Gastrocnemius medialis (tissue), 4 donors: Measurements from ENCODE around the gene APOL2. TPM values are rescaled to one million over a fixed set of nuclear protein-coding genes. Genes with fewer than 3 reads are reported as not detected.
A peak's percentile ranks its signal among the peaks of the same experiment; 100 is the strongest.

Source experiments
- ATAC-seq, 2 donors: fragments of 150-250 bp; one replicate each; pipeline ENCODE4 v1.9.1; 2016
- DNase-seq, 2 donors: peaks; one replicate each; pipeline ENCODE4 v3.0.0-alpha.2; 2019
- H3K27ac ChIP-seq, 4 donors: fragments of 200-600 bp; sonication (generic); 1 replicate in 1 of 4; 2 replicates in 3 of 4; pipeline ENCODE4 v1.5.1; 2016 to 2018; ENCODE audit warnings: mild to moderate bottlenecking in 2 of 4, moderate library complexity in 1 of 4
- H3K27me3 ChIP-seq, 3 donors: fragments of 200-600 bp; sonication (generic) in 2 of 3; 1 replicate in 1 of 3; 2 replicates in 2 of 3; pipeline versions ENCODE4 v1.5.1 to v1.6.0; 2016 to 2019; ENCODE audit warnings: mild to moderate bottlenecking in 1 of 3, moderate library complexity in 1 of 3
- H3K36me3 ChIP-seq, 2 donors: fragments of 200-600 bp; sonication (generic) in 1 of 2; one replicate each; pipeline ENCODE4 v1.5.1; 2017 to 2018
- H3K4me1 ChIP-seq, 2 donors: fragments of 200-600 bp; sonication (generic) in 1 of 2; one replicate each; pipeline ENCODE4 v1.5.1; 2016 to 2017; ENCODE audit warnings: mild to moderate bottlenecking in 2 of 2
- H3K4me3 ChIP-seq, 4 donors: fragments of 200-600 bp; sonication (generic) in 3 of 4; 1 replicate in 1 of 4; 2 replicates in 3 of 4; pipeline ENCODE4 v1.5.1; 2016 to 2019; ENCODE audit warnings: mild to moderate bottlenecking in 2 of 4
- H3K9me3 ChIP-seq, 3 donors: fragments of 200-600 bp; sonication (generic) in 2 of 3; 1 replicate in 1 of 3; 2 replicates in 2 of 3; pipeline ENCODE4 v1.5.1; 2016 to 2019
- POLR2A ChIP-seq, 2 donors: fragments of 450-650 bp; IDR thresholded peaks; one replicate each; pipeline ENCODE4 v1.6.1; 2017; ENCODE audit warnings: antibody characterized with exemption in 2 of 2, mild to moderate bottlenecking in 2 of 2, moderate library complexity in 2 of 2
- in situ Hi-C, 4 donors: fragments of 200-750 bp; cut with MboI; loops; one replicate each; pipeline versions ENCODE4 v1.15.0 to v1.8.0; 2017; ENCODE audit warnings: low sequenced_read_pairs in 4 of 4
- intact Hi-C: fragments of 100-400 bp; cut with DNase I; formaldehyde crosslinking; loops from one replicate; pipeline ENCODE4 v1.15.1; 2023; ENCODE audit warnings: low total_unique reads
- microRNA-seq, 2 donors: library from miRNA; unstranded; fragments of <30 nt; microRNA quantifications; one replicate each; pipeline ENCODE4, GENCODE V29; 2016; ENCODE audit warnings: borderline replicate concordance in 2 of 2
- total RNA-seq, 4 donors: library from RNA; depleted of rRNA; stranded (reverse); fragments of >200 nt; gene quantifications; one replicate each; pipeline versions ENCODE4 v1.1.0 to v1.2.3, GENCODE V29; 2016
- TF ChIP-seq, protein P1 (sequence below), 5 experiments: fragments of 450-650 bp in 3 of 5; fragments of 200-600 bp in 2 of 5; sonication (generic) in 2 of 5; IDR thresholded peaks in 4 of 5; conservative IDR thresholded peaks in 1 of 5; 1 replicate in 4 of 5; 2 replicates in 1 of 5; pipeline ENCODE4 v1.5.1; 2016 to 2019; ENCODE audit warnings: antibody characterized with exemption in 5 of 5, mild to moderate bottlenecking in 3 of 5, moderate library complexity in 3 of 5

Gene APOL2
- total RNA-seq, 4 donors from 2014 or later, result 8.7 to 25.5 (median 20.9) TPM

DNA sequence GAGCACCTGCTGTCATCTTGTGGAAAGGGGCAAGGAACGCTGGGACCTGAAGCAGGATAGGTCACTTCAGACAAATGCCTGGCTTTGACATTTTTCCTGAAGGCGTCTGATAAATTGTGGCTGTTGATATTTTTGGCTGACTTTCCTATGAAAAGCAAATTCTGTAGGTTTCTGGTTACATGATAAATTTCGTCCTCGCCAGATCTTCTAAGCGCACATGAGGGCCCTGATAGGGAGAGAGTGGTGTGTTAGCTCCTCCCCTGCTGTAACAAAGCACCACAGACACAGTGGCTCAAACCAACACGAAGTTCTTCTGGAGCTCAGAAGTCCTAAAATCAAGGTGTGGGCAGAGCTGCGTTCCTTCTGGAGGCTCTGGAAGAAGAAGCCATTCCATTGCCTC is 57.3 kb downstream of the APOL2 start:
- ATAC-seq, result no peak
- Histone ChIP-seq H3K36me3 (no peaks in the 10 kb centered on the region), H3K9me3 (no peaks in the 10 kb centered on the region), H3K27ac (no peak overlapping the region), H3K27me3 (no peaks in the 10 kb centered on the region), H3K4me3 (no peak overlapping the region), H3K4me1 (peaks cover 0 to 5% of the 10 kb centered on the region in 2 donors)
- intact Hi-C loops (no loop called here), in situ Hi-C loops (loop anchor here in 2 of 4 donors (5.0 to 10.0 kb wide), 2 partner anchors 40 to 47 kb away; no protein-coding TSS in a partner anchor)
- DNase-seq, result no peak
- TF ChIP-seq POLR2A (IDR thresholded peaks at IDR 0.05), result no peak
- TF ChIP-seq, protein P1, sequence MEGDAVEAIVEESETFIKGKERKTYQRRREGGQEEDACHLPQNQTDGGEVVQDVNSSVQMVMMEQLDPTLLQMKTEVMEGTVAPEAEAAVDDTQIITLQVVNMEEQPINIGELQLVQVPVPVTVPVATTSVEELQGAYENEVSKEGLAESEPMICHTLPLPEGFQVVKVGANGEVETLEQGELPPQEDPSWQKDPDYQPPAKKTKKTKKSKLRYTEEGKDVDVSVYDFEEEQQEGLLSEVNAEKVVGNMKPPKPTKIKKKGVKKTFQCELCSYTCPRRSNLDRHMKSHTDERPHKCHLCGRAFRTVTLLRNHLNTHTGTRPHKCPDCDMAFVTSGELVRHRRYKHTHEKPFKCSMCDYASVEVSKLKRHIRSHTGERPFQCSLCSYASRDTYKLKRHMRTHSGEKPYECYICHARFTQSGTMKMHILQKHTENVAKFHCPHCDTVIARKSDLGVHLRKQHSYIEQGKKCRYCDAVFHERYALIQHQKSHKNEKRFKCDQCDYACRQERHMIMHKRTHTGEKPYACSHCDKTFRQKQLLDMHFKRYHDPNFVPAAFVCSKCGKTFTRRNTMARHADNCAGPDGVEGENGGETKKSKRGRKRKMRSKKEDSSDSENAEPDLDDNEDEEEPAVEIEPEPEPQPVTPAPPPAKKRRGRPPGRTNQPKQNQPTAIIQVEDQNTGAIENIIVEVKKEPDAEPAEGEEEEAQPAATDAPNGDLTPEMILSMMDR (IDR thresholded peaks at IDR 0.05 in 4 of 5, conservative IDR thresholded peaks at IDR 0.05 in 1 of 5), result no peak

GRCh38 chr22:36180928-36181327 is 58.4 kb downstream of the APOL2 start:
- in situ Hi-C loops, result loop anchor here in 2 of 4 donors (5.0 to 10.0 kb wide), 2 partner anchors 39 to 46 kb away; no protein-coding TSS in a partner anchor
- no peak for DNase-seq
- H3K36me3 ChIP-seq, result no peaks in the 10 kb centered on the region

DNA sequence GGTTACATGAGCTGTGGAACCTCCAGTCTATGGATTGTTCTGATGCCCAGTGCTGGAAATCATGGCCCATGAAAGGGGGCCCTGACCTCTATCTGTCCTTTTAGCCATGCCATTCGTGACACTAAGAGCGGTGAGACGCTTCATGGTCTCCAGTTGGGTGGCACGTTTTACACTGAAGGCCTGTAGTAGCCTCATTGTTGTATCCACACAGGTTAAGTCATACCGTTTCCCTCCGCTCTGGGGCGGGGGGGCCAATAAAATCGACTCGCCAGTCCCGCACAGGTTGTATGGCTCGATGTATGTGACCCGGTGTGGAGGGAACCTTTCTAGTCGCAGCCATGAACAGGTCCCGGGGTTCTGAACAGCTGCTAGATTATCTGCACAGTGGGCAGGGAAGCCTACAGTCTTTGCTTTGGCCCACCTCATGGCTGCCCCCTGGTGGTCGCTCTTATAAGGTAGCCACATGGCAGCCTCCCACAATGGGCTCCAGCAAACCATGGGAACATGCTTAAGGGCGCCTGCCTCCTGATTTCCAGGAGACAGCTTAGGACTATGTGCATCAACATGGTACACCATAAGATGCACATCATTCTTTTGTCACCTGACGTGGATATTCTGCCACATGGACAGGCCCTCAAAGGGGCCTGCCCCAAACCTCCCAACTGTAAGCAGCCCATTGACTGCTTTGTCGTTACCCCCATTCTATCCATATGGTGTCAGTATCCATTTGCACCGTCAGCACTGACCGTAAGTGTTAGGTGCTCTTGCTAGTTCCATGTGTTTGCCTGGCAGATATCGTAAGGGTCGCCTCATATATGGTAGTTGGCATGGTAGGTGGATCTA is 59.1 kb downstream of the APOL2 start:
- DNase-seq, result peak; percentile 43 to 66
- peak; percentile 52 to 93 for ATAC-seq
- Histone ChIP-seq H3K36me3 (no peaks in the 10 kb centered on the region), H3K27ac (no peak overlapping the region), H3K4me3 (no peak overlapping the region), H3K4me1 (peaks cover 0 to 5% of the 10 kb centered on the region in 2 donors), H3K27me3 (no peaks in the 10 kb centered on the region), H3K9me3 (no peaks in the 10 kb centered on the region)
- intact Hi-C loops, result loop anchor here (2.0 kb wide), 1 partner anchor 35 kb away; no protein-coding TSS in a partner anchor
- in situ Hi-C loops, result loop anchor here in 2 of 4 donors (5.0 to 10.0 kb wide), 2 partner anchors 38 to 45 kb away; no protein-coding TSS in a partner anchor
- TF ChIP-seq POLR2A (IDR thresholded peaks at IDR 0.05), result no peak
- TF ChIP-seq, protein P1 (IDR thresholded peaks at IDR 0.05 in 4 of 5, conservative IDR thresholded peaks at IDR 0.05 in 1 of 5), result peak; percentile 59 to 83 (median 80)

More at GRCh38 chr22:36180928-36181327, 58.4 kb downstream of the APOL2 start:
- Histone ChIP-seq H3K4me1 (peaks cover 0 to 5% of the 10 kb centered on the region in 2 donors), H3K27me3 (no peaks in the 10 kb centered on the region), H3K27ac (no peak overlapping the region), H3K9me3 (no peaks in the 10 kb centered on the region), H3K4me3 (no peak overlapping the region)
- intact Hi-C loops, result loop anchor here (2.0 kb wide), 1 partner anchor 36 kb away; no protein-coding TSS in a partner anchor
- ATAC-seq, result no peak
- no peak for TF ChIP-seq POLR2A (IDR thresholded peaks at IDR 0.05)
- TF ChIP-seq, protein P1 (IDR thresholded peaks at IDR 0.05 in 4 of 5, conservative IDR thresholded peaks at IDR 0.05 in 1 of 5), result no peak

DNA sequence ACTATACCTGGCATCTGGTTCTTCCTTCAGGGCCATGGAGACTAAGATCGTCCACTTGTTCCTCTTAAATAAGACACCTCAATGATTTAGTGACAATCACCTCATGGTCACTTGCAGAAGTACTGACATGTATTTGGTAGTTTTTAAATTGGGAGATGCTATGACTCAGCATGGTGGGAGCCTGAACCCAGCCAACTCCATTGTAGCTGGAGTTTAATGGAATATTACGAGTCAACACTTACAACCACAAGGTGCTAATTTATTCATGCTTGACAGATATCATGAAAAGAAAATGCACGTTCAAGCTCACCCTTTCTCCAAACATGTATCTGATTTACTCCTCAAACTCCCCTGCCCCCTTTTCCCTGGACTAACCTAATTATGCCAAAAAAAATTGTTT is 62.2 kb downstream of the APOL2 start:
- ATAC-seq, result no peak
- DNase-seq, result no peak
- H3K9me3 ChIP-seq, result no peaks in the 10 kb centered on the region
- no peak overlapping the region for H3K27ac ChIP-seq
- H3K36me3 ChIP-seq, result no peaks in the 10 kb centered on the region
- in situ Hi-C loops (no loop called here), intact Hi-C loops (no loop called here)
- H3K4me3 ChIP-seq, result no peak overlapping the region
- no peaks in the 10 kb centered on the region for H3K4me1 ChIP-seq
- TF ChIP-seq, protein P1 (IDR thresholded peaks at IDR 0.05 in 4 of 5, conservative IDR thresholded peaks at IDR 0.05 in 1 of 5), result no peak
- TF ChIP-seq POLR2A (IDR thresholded peaks at IDR 0.05), result no peak
- H3K27me3 ChIP-seq, result no peaks in the 10 kb centered on the region

Small RNAs within 50 kb of the gene (microRNA-seq; reads per million reads assigned to microRNA genes)
- 0 reads per million in 2 donors for gene MIR6819

Other genes with a start within 250 kb of the APOL2 start
- 10 to 100 TPM; 26.0 to 32.1 (median 28.6) TPM for gene RBFOX2, start 210.7 kb downstream of the APOL2 start, total RNA-seq
- 10 to 100 TPM; 16.6 to 23.4 (median 19.3) TPM for gene APOL3, start 78.8 kb downstream of the APOL2 start, total RNA-seq
- gene APOL4, start 37.7 kb downstream of the APOL2 start, total RNA-seq, result 1 to 10 TPM in 3 of 4 donors, not detected in 1; 1.5 to 2.3 (median 2.0) TPM
- gene APOL1, start 13.6 kb upstream of the APOL2 start, total RNA-seq, result 10 to 100 TPM in 1 of 4 donors, 1 to 10 TPM in 2, under 1 TPM in 1; 0.87 to 11.1 (median 6.2) TPM
- gene MYH9, start 148.4 kb upstream of the APOL2 start, total RNA-seq, result 100 to 1,000 TPM in 3 of 4 donors, 10 to 100 TPM in 1; 38.9 to 115 (median 104) TPM
- gene TXN2, start 242.1 kb upstream of the APOL2 start, total RNA-seq, result 100 to 1,000 TPM in 1 of 4 donors, 10 to 100 TPM in 3; 64.9 to 122 (median 86.0) TPM